ENCODE data around the gene ZNRF1.

GRCh38 chr16:75102595-75102994 lies 103.8 kb downstream of the ZNRF1 start:
- no peak for TF ChIP-seq RAD21 (IDR thresholded peaks at IDR 0.05; ENCODE audit: low read length)
- TF ChIP-seq POLR2A (IDR thresholded peaks at IDR 0.05; ENCODE audit: low read depth, low read length): no peak
- TF ChIP-seq CTCF (conservative IDR thresholded peaks at IDR 0.05; ENCODE audit: low read depth, low read length): no peak
- no peak for TF ChIP-seq RFX5 (IDR thresholded peaks at IDR 0.05; ENCODE audit: low read depth, low read length)
- TF ChIP-seq SMC3 (IDR thresholded peaks at IDR 0.05; ENCODE audit: low read depth, low read length): no peak
- TF ChIP-seq BHLHE40 (IDR thresholded peaks at IDR 0.05; ENCODE audit: low read depth, low read length): no peak
- TF ChIP-seq CEBPB (IDR thresholded peaks at IDR 0.05; ENCODE audit: low read depth, low read length): no peak
